Keratinocyte (primary cell): Measurements from ENCODE around the gene NEU4. TPM values are rescaled to one million over a fixed set of nuclear protein-coding genes. Genes with fewer than 3 reads are reported as not detected.

Experiments used
- DNase-seq: peaks from one replicate; pipeline ENCODE4 v3.0.0-alpha.2; 2011; ENCODE audit warnings: low read depth, missing footprints, low spot score
- FAIRE-seq: peaks from 2 replicates; lab custom pipeline; 2011; peaks lifted over from hg19 to GRCh38; lab: Jason Lieb, UNC
- H2AFZ ChIP-seq: 2 replicates; pipeline ENCODE4 v1.6.0; 2012; ENCODE audit warnings: low read length, control low read depth, inconsistent platforms; ENCODE audit not compliant: control insufficient read depth
- H3K27ac ChIP-seq: 2 replicates; pipeline ENCODE4 v1.5.1; 2011; ENCODE audit warnings: low read length; ENCODE audit not compliant: control insufficient read depth, insufficient read depth
- H3K27me3 ChIP-seq: 3 replicates; pipeline ENCODE4 v1.6.0; 2011; ENCODE audit warnings: low read length; ENCODE audit not compliant: control insufficient read depth, insufficient read depth; ENCODE audit errors: extremely low read depth
- H3K36me3 ChIP-seq, 2 experiments: 2 replicates in 1 of 2; 3 replicates in 1 of 2; pipeline ENCODE4 v1.5.1; 2011; ENCODE audit warnings: low read length in 2 of 2, mild to moderate bottlenecking in 1 of 2; ENCODE audit not compliant: control insufficient read depth in 2 of 2, insufficient read depth in 2 of 2; ENCODE audit errors: extremely low read depth in 1 of 2
- H3K4me1 ChIP-seq: 3 replicates; pipeline ENCODE4 v1.5.1; 2011; ENCODE audit warnings: low read length; ENCODE audit not compliant: control insufficient read depth, insufficient read depth; ENCODE audit errors: extremely low read depth
- H3K4me2 ChIP-seq: 3 replicates; pipeline ENCODE4 v1.6.0; 2011; ENCODE audit warnings: low read depth, low read length; ENCODE audit not compliant: control insufficient read depth, insufficient read depth; ENCODE audit errors: extremely low read depth
- H3K4me3 ChIP-seq, 3 experiments: fragments of 200-600 bp in 1 of 3; sonication (generic) in 1 of 3; 2 replicates in 2 of 3; 3 replicates in 1 of 3; pipeline ENCODE4 v1.5.1; 2011 to 2016; ENCODE audit warnings: low read length in 3 of 3, mild to moderate bottlenecking in 3 of 3, control low read depth in 2 of 3, inconsistent platforms in 1 of 3, low read depth in 1 of 3, mixed read lengths in 1 of 3, mixed run types in 1 of 3, moderate library complexity in 1 of 3; ENCODE audit not compliant: control insufficient read depth in 2 of 3, insufficient read depth in 2 of 3; ENCODE audit errors: extremely low read depth in 1 of 3
- H3K79me2 ChIP-seq: 2 replicates; pipeline ENCODE4 v1.6.0; 2012; ENCODE audit warnings: low read length; ENCODE audit not compliant: control insufficient read depth, insufficient read depth
- H3K9ac ChIP-seq: 3 replicates; pipeline ENCODE4 v1.6.0; 2011; ENCODE audit warnings: low read length; ENCODE audit not compliant: control insufficient read depth, insufficient read depth; ENCODE audit errors: extremely low read depth
- H3K9me1 ChIP-seq: 3 replicates; pipeline ENCODE4 v1.6.0; 2011; ENCODE audit warnings: low read length; ENCODE audit not compliant: control insufficient read depth, insufficient read depth; ENCODE audit errors: extremely low read depth
- H3K9me3 ChIP-seq: 2 replicates; pipeline ENCODE4 v1.5.1; 2012; ENCODE audit warnings: low read depth, low read length; ENCODE audit not compliant: control insufficient read depth
- H4K20me1 ChIP-seq: 3 replicates; pipeline ENCODE4 v1.6.0; 2011; ENCODE audit warnings: low read length; ENCODE audit not compliant: control insufficient read depth, insufficient read depth; ENCODE audit errors: extremely low read depth
- EZH2 ChIP-seq: IDR thresholded peaks from one replicate; pipeline ENCODE4 v1.6.1; 2012; ENCODE audit warnings: inconsistent platforms, mild to moderate bottlenecking, low read length, moderate library complexity
- dilution Hi-C: fragments of 300-500 bp; cut with MboI; formaldehyde crosslinking; loops from one replicate; pipeline ENCODE4 v1.7.0; 2020; ENCODE audit warnings: low sequenced_read_pairs; ENCODE audit not compliant: extremely low pct_ligation_motif_present
- polyA plus RNA-seq, 5 experiments: library from polyadenylated mRNA; depleted of rRNA in 3 of 5; stranded (reverse) in 3 of 5; stranded (forward) in 1 of 5; unstranded in 1 of 5; fragments of >200 nt; gene quantifications; 1 replicate in 1 of 5; 2 replicates in 3 of 5; 3 replicates in 1 of 5; pipeline versions ENCODE4 v1.2.1 to v1.2.3, GENCODE V29; 2011 to 2012; ENCODE audit warnings: missing spikeins in 2 of 5, low read depth in 1 of 5, low replicate concordance in 1 of 5
- TF ChIP-seq, protein P1 (sequence below), 3 experiments: IDR thresholded peaks in 1 of 3; conservative IDR thresholded peaks in 1 of 3; optimal IDR thresholded peaks in 1 of 3; 2 replicates in 2 of 3; 3 replicates in 1 of 3; pipeline versions ENCODE3 to v1.5.1; 2011; ENCODE audit warnings: low read length in 3 of 3, mild to moderate bottlenecking in 3 of 3, moderate library complexity in 2 of 3, control low read depth in 1 of 3, inconsistent platforms in 1 of 3; ENCODE audit not compliant: insufficient read depth in 2 of 3; ENCODE audit errors: extremely low read depth in 1 of 3

NEU4 gene
- polyA plus RNA-seq, 1 donor (not counting 4 experiments of a cell fraction or from before 2014, with no cell fraction given): not detected

DNA sequence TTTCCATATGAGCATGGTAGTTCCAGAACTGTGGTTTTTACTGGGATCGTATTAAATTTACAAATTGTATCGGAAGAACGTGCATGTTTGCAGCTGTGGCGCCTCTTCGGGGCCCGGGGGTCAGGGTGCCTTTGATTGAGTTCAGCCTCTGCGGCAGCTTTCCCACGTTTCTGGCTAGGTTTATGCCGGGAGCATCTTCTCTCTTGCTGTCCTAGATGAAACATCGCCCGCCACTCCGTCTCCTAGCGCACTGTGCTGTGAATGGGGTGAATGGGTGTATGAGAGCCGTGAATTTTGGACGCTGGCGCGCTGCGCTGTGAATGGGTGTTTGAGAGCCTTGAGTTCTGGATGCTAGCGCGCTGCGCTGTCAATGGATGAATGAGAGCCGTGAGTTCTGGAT is 37.4 kb downstream of the NEU4 start:
- FAIRE-seq: no peak
- no peak overlapping the region for H3K4me3 ChIP-seq
- no peaks in the 10 kb centered on the region for H3K36me3 ChIP-seq
- H2AFZ ChIP-seq: no peak overlapping the region
- no peak overlapping the region for H3K27ac ChIP-seq
- no peak for TF ChIP-seq EZH2
- TF ChIP-seq, protein P1, sequence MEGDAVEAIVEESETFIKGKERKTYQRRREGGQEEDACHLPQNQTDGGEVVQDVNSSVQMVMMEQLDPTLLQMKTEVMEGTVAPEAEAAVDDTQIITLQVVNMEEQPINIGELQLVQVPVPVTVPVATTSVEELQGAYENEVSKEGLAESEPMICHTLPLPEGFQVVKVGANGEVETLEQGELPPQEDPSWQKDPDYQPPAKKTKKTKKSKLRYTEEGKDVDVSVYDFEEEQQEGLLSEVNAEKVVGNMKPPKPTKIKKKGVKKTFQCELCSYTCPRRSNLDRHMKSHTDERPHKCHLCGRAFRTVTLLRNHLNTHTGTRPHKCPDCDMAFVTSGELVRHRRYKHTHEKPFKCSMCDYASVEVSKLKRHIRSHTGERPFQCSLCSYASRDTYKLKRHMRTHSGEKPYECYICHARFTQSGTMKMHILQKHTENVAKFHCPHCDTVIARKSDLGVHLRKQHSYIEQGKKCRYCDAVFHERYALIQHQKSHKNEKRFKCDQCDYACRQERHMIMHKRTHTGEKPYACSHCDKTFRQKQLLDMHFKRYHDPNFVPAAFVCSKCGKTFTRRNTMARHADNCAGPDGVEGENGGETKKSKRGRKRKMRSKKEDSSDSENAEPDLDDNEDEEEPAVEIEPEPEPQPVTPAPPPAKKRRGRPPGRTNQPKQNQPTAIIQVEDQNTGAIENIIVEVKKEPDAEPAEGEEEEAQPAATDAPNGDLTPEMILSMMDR (optimal IDR thresholded peaks at IDR 0.05 in 1 of 3, IDR thresholded peaks at IDR 0.05 in 1 of 3, conservative IDR thresholded peaks at IDR 0.05 in 1 of 3; ENCODE audit: extremely low read depth in 1 of 3, insufficient read depth in 2 of 3, low read length in 3 of 3): no peak
- no peaks in the 10 kb centered on the region for H3K79me2 ChIP-seq
- no peaks in the 10 kb centered on the region for H3K9me3 ChIP-seq
- peaks cover 34% of the 10 kb centered on the region for H3K27me3 ChIP-seq
- H3K9me1 ChIP-seq: no peaks in the 10 kb centered on the region
- no peak overlapping the region for H3K4me2 ChIP-seq
- dilution Hi-C loops: no loop called here
- DNase-seq: no peak
- no peak overlapping the region for H3K9ac ChIP-seq
- no peaks in the 10 kb centered on the region for H3K4me1 ChIP-seq
- H4K20me1 ChIP-seq: peaks cover 3% of the 10 kb centered on the region

DNA sequence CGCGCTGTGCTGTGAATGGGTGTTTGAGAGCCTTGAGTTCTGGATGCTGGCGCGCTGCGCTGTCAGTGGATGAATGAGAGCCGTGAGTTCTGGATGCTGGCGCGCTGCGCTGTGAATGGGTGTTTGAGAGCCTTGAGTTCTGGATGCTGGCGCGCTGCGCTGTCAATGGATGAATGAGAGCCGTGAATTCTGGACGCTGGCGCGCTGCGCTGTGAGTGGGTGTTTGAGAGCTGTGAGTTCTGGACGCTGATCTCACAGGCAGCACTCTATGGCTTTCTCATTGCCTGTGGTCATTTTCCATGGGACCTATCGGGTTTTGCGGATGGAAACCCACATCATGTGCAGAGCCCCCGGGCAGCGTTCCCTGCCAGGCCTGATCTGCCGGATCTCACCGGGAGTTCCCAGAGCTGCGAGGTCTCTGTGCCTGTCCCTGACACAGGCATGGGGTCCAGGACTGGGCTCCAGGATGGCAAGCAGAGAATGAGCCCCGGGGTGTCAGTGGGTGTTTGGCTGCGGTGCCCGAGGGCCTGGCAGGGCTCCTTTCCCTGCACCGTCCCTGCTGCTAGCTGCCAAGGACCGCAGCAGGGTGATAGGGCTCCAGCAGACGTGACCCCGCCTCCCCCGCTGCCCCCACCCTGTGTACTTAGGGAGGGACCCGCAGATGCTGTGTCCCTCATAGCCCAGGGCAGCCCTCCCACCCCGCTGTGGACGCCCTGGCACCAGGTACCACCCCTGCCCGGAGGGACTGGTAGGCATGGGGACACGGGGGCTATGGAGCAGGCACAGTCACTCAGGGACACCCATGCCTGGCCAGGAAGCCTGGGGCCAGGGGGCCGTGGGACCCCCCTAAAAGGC is 40.0 kb downstream of the NEU4 start:
- dilution Hi-C loops: no loop called here
- peaks cover 26% of the 10 kb centered on the region for H3K27me3 ChIP-seq

More for the DNA sequence above, 40.0 kb downstream of the NEU4 start:
- Histone ChIP-seq H3K4me3 (no peak overlapping the region), H4K20me1 (peaks cover 3% of the 10 kb centered on the region), H3K4me2 (no peak overlapping the region), H3K9me3 (no peaks in the 10 kb centered on the region), H3K9ac (no peak overlapping the region), H3K9me1 (no peaks in the 10 kb centered on the region), H3K36me3 (no peaks in the 10 kb centered on the region), H3K27ac (no peak overlapping the region), H3K79me2 (no peaks in the 10 kb centered on the region), H2AFZ (no peak overlapping the region), H3K4me1 (no peaks in the 10 kb centered on the region)
- DNase-seq (no peak), FAIRE-seq (no peak)
- TF ChIP-seq EZH2: no peak
- TF ChIP-seq, protein P1 (optimal IDR thresholded peaks at IDR 0.05 in 1 of 3, IDR thresholded peaks at IDR 0.05 in 1 of 3, conservative IDR thresholded peaks at IDR 0.05 in 1 of 3; ENCODE audit: extremely low read depth in 1 of 3, insufficient read depth in 2 of 3, low read length in 3 of 3): no peak
